HG03439 (cell line): ENCODE measurements around the gene ADD1.

Experiments used
- ATAC-seq: cut with Tn5 transposase; IDR thresholded peaks from one replicate; pipeline ENCODE4 v1.9.1; 2021; ENCODE audit warnings: mild to moderate bottlenecking, moderate library complexity; ENCODE audit not compliant: unreplicated experiment

Gene ADD1

GRCh38 chr4:2858451-2859217 is 15.0 kb downstream of the ADD1 start:
- no peak for ATAC-seq

- no peak for ATAC-seq
These were observed 15.9 kb downstream of the ADD1 start for GRCh38 chr4:2859514-2859913.

GRCh38 chr4:2860391-2861348 is 17.0 kb downstream of the ADD1 start:
- ATAC-seq: no peak

GRCh38 chr4:2861631-2862436 is 18.2 kb downstream of the ADD1 start:
- no peak for ATAC-seq

- ATAC-seq: no peak
These were observed 18.9 kb downstream of the ADD1 start for GRCh38 chr4:2862528-2862927.

GRCh38 chr4:2863649-2864048 is 20.0 kb downstream of the ADD1 start:
- no peak for ATAC-seq

- no peak for ATAC-seq
These were observed 21.6 kb downstream of the ADD1 start for GRCh38 chr4:2865196-2865780.

- ATAC-seq: no peak
These were observed 22.7 kb downstream of the ADD1 start for GRCh38 chr4:2866160-2866861.

- no peak for ATAC-seq
These were observed 23.2 kb downstream of the ADD1 start for GRCh38 chr4:2866891-2867290.

GRCh38 chr4:2867758-2868491 is 24.3 kb downstream of the ADD1 start:
- no peak for ATAC-seq

GRCh38 chr4:2868877-2869487 is 25.3 kb downstream of the ADD1 start:
- ATAC-seq: no peak

- ATAC-seq: no peak
These were observed 26.0 kb downstream of the ADD1 start for GRCh38 chr4:2869659-2870058.

GRCh38 chr4:2870082-2870481 is 26.4 kb downstream of the ADD1 start:
- ATAC-seq: no peak

- ATAC-seq: no peak
These were observed 27.8 kb downstream of the ADD1 start for GRCh38 chr4:2871466-2871865.

GRCh38 chr4:2871911-2872310 is 28.3 kb downstream of the ADD1 start:
- no peak for ATAC-seq

- no peak for ATAC-seq
These were observed 29.7 kb downstream of the ADD1 start for GRCh38 chr4:2873329-2873728.

GRCh38 chr4:2874861-2875260 is 31.2 kb downstream of the ADD1 start:
- no peak for ATAC-seq

- no peak for ATAC-seq
These were observed 31.9 kb downstream of the ADD1 start for GRCh38 chr4:2875556-2875955.

GRCh38 chr4:2878346-2878745 is 34.7 kb downstream of the ADD1 start:
- no peak for ATAC-seq
